K562 (cell line): Measurements from ENCODE around the gene DNAJC11. TPM values are rescaled to one million over a fixed set of nuclear protein-coding genes. Genes with fewer than 3 reads are reported as not detected.

Experiments used
- ADNP ChIP-seq: fragments of 200-800 bp; sonication (Bioruptor generic); IDR thresholded peaks from 2 replicates; pipeline ENCODE4 v1.6.1; 2016; ENCODE audit warnings: missing genetic modification characterization, missing compliant biosample characterization
- BCL6 ChIP-seq: fragments of 250-450 bp; sonication (Bioruptor Pico); IDR thresholded peaks from 2 replicates; pipeline ENCODE4 v1.4.0; 2020
- BCOR ChIP-seq: fragments of 450-650 bp; IDR thresholded peaks from 2 replicates; pipeline ENCODE4 v1.6.1; 2016
- BMI1 ChIP-seq: fragments of 150-350 bp; IDR thresholded peaks from 2 replicates; pipeline ENCODE4 v1.6.1; 2014; ENCODE audit warnings: low read length
- EZH2 ChIP-seq: IDR thresholded peaks from 2 replicates; pipeline ENCODE4 v1.6.1; 2012; ENCODE audit warnings: low read depth, mild to moderate bottlenecking, inconsistent platforms, low read length, borderline replicate concordance
- FOS ChIP-seq: IDR thresholded peaks from 3 replicates; pipeline ENCODE4 v1.6.1; 2011; ENCODE audit not compliant: insufficient read length; ENCODE audit errors: extremely low read depth
- FOSL1 ChIP-seq: fragments of 200-800 bp; sonication (Bioruptor generic); conservative IDR thresholded peaks from 2 replicates; pipeline ENCODE4 v1.6.1; 2016; ENCODE audit warnings: missing genetic modification characterization, missing compliant biosample characterization
- LEF1 ChIP-seq: fragments of 450-650 bp; IDR thresholded peaks from 2 replicates; pipeline ENCODE4 v1.6.1; 2016; ENCODE audit warnings: mild to moderate bottlenecking
- MEF2A ChIP-seq: IDR thresholded peaks from 2 replicates; pipeline ENCODE4 v1.6.1; 2011; ENCODE audit warnings: low read depth, mild to moderate bottlenecking, low read length, moderate library complexity; ENCODE audit not compliant: control insufficient read depth
- MEIS2 ChIP-seq: fragments of 450-650 bp; IDR thresholded peaks from 2 replicates; pipeline ENCODE4 v1.6.1; 2014; ENCODE audit warnings: mild to moderate bottlenecking; ENCODE audit not compliant: partially characterized antibody
- NCOA1 ChIP-seq: fragments of 450-650 bp; IDR thresholded peaks from 2 replicates; pipeline ENCODE4 v1.6.1; 2016; ENCODE audit warnings: low read depth
- PHTF2 ChIP-seq: fragments of 250-450 bp; sonication (Bioruptor Pico); IDR thresholded peaks from 2 replicates; pipeline ENCODE4 v1.5.0; 2021; ENCODE audit warnings: mild to moderate bottlenecking
- RBFOX2 ChIP-seq: fragments of 200-400 bp; formaldehyde crosslinking; IDR thresholded peaks from 2 replicates; pipeline ENCODE4 v1.6.1; 2017; ENCODE audit warnings: low read depth, mild to moderate bottlenecking, low read length, moderate library complexity
- SAP30 ChIP-seq: fragments of 200-600 bp; sonication (generic); IDR thresholded peaks from 2 replicates; pipeline ENCODE4 v1.6.1; 2012; ENCODE audit warnings: borderline replicate concordance, low read depth, mild to moderate bottlenecking, moderate library complexity, low read length, control low read depth, inconsistent platforms; ENCODE audit not compliant: insufficient read depth, poor library complexity, severe bottlenecking
- SETDB1 ChIP-seq: IDR thresholded peaks from one replicate; pipeline ENCODE4 v1.6.1; 2012; ENCODE audit warnings: low read length, control low read depth, inconsistent platforms
- TBL1XR1 ChIP-seq, 2 experiments: IDR thresholded peaks; 2 replicates each; pipeline ENCODE4 v1.6.1; 2012; ENCODE audit warnings: improper control_type of control experiment in 2 of 2, low read length in 2 of 2, mild to moderate bottlenecking in 1 of 2
- ZFPM2 ChIP-seq: fragments of 250-450 bp; sonication (Bioruptor Pico); IDR thresholded peaks from 2 replicates; pipeline ENCODE4 v1.5.1; 2022; ENCODE audit warnings: mild to moderate bottlenecking
- ZNF143 ChIP-seq: sonication (generic); formaldehyde crosslinking; IDR thresholded peaks from 2 replicates; pipeline ENCODE4 v1.9.0; 2022; ENCODE audit warnings: mild to moderate bottlenecking, missing genetic modification reagents
- ZNF175 ChIP-seq: fragments of 200-800 bp; sonication (Bioruptor generic); IDR thresholded peaks from 2 replicates; pipeline ENCODE4 v1.6.1; 2016; ENCODE audit warnings: low read depth, mild to moderate bottlenecking, missing genetic modification characterization, missing compliant biosample characterization
- ZNF696 ChIP-seq: fragments of 250-450 bp; sonication (Bioruptor Pico); conservative IDR thresholded peaks from 2 replicates; pipeline ENCODE4 v1.4.0; 2020; ENCODE audit warnings: mild to moderate bottlenecking, moderate library complexity
- polyA plus RNA-seq, 8 experiments: library from polyadenylated mRNA; depleted of rRNA in 4 of 8; stranded (reverse) in 5 of 8; unstranded in 3 of 8; fragments of >200 nt; fragmentation: Nextera tagmentation in 2 of 8; fragmentation: Illumina TruSeq in 1 of 8; extraction: Ambion mirVana in 2 of 8; extraction: Trizol in 1 of 8; gene quantifications; 2 replicates each; pipeline versions ENCODE4 v1.2.1 to v1.2.3, GENCODE V29; 2011 to 2014; ENCODE audit warnings: inconsistent platforms in 1 of 8, missing spikeins in 1 of 8
- total RNA-seq, 7 experiments: library from RNA; depleted of rRNA in 6 of 7; stranded (reverse); fragments of >200 nt in 6 of 7; fragmentation: Illumina TruSeq in 2 of 7; extraction: Trizol in 2 of 7; gene quantifications; 2 replicates each; pipeline versions ENCODE4 v1.2.1 to v1.2.3, GENCODE V29; 2011 to 2021; ENCODE audit warnings: low replicate concordance in 1 of 7
- TF ChIP-seq, protein P1 (sequence below): fragments of 250-450 bp; sonication (Bioruptor Pico); IDR thresholded peaks from 2 replicates; pipeline ENCODE4 v1.4.0; 2020; ENCODE audit warnings: borderline replicate concordance
- TF ChIP-seq, protein P2 (sequence below): fragments of 450-650 bp; formaldehyde crosslinking; conservative IDR thresholded peaks from 2 replicates; pipeline ENCODE4 v1.4.0; 2022; ENCODE audit warnings: mild to moderate bottlenecking, missing genetic modification characterization
- TF ChIP-seq, protein P3 (sequence below): sonication (generic); formaldehyde crosslinking; IDR thresholded peaks from 2 replicates; pipeline ENCODE4 v1.8.0; 2022; ENCODE audit warnings: mild to moderate bottlenecking, missing genetic modification reagents
- TF ChIP-seq, protein P4 (sequence below): fragments of 450-650 bp; formaldehyde crosslinking; IDR thresholded peaks from 2 replicates; pipeline ENCODE4 v1.4.0; 2020; ENCODE audit warnings: mild to moderate bottlenecking, mixed read lengths

The DNAJC11 gene
- total and polyA plus RNA-seq, 9 of the 15 experiments (the other 6 are each of a cell fraction or from before 2014, with no cell fraction given) = 14.1 to 123 (median 76.6) TPM

DNA sequence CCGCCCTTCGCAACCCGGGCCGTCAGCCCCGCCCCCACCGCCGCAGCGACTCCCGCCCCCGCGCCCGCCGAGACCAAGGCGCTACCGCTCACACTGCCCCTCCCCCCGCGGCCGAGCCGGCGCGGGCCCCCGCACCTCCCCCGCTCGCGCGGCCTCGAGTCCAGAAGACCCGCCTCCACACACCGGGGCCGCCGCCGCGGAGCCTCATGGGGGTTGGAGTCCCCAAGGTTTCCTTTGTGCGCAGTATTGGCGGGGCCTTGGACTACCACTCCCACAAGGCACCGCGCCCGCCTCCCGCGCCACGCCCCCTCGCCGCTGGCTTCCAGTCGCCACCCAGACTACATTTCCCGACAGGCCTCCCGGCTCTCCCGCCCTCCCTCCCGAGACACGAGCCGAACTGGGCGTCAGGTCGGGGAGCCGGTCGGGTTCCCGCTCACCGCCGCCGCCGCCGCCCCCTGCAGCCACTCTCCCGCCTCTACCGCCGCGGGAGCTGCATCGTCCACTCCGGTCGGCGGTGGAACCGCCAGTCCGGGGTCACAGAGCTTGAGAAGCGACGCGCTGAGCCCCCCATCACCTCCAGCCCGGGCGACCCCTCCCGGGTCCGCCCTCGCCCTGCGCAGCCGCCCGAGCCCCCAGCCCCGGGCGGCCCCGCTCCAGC lies 88.1 kb downstream of the DNAJC11 start, which contains the start of gene PHF13 (continued):
- TF ChIP-seq, protein P1, sequence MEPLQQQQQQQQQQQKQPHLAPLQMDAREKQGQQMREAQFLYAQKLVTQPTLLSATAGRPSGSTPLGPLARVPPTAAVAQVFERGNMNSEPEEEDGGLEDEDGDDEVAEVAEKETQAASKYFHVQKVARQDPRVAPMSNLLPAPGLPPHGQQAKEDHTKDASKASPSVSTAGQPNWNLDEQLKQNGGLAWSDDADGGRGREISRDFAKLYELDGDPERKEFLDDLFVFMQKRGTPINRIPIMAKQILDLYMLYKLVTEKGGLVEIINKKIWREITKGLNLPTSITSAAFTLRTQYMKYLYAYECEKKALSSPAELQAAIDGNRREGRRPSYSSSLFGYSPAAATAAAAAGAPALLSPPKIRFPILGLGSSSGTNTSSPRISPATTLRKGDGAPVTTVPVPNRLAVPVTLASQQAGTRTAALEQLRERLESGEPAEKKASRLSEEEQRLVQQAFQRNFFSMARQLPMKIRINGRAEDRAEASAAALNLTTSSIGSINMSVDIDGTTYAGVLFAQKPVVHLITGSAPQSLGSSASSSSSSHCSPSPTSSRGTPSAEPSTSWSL = 0 out of 2 replicates have a peak, but pooled peaks have one; percentile 37
- no peak for TF ChIP-seq LEF1
- no peak for TF ChIP-seq BMI1
- TF ChIP-seq MEIS2 = no peak
- TF ChIP-seq ZFPM2 = 0 out of 2 replicates have a peak, but pooled peaks have one; percentile 36
- no peak for TF ChIP-seq BCL6 (CRISPR knock-in tag)
- no peak for TF ChIP-seq SAP30
- TF ChIP-seq, protein P2, sequence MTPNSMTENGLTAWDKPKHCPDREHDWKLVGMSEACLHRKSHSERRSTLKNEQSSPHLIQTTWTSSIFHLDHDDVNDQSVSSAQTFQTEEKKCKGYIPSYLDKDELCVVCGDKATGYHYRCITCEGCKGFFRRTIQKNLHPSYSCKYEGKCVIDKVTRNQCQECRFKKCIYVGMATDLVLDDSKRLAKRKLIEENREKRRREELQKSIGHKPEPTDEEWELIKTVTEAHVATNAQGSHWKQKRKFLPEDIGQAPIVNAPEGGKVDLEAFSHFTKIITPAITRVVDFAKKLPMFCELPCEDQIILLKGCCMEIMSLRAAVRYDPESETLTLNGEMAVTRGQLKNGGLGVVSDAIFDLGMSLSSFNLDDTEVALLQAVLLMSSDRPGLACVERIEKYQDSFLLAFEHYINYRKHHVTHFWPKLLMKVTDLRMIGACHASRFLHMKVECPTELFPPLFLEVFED (CRISPR knock-in tag) = no peak; the same call in 1 of the 2 replicates
- TF ChIP-seq ZNF696 (CRISPR knock-in tag) = no peak
- no peak for TF ChIP-seq SETDB1
- TF ChIP-seq BCOR = no peak
- TF ChIP-seq ZNF175 (CRISPR knock-in tag) = peak; percentile 80; the same call in 1 of the 2 replicates
- no peak for TF ChIP-seq ADNP (tag)
- peak; percentile 38 to 84; a peak in 2 of 4 replicates for TF ChIP-seq TBL1XR1 (IDR thresholded peaks at IDR 0.05; ENCODE audit: low read length in 2 of 2)
- no peak for TF ChIP-seq NCOA1
- TF ChIP-seq EZH2 = no peak
- TF ChIP-seq, protein P3, sequence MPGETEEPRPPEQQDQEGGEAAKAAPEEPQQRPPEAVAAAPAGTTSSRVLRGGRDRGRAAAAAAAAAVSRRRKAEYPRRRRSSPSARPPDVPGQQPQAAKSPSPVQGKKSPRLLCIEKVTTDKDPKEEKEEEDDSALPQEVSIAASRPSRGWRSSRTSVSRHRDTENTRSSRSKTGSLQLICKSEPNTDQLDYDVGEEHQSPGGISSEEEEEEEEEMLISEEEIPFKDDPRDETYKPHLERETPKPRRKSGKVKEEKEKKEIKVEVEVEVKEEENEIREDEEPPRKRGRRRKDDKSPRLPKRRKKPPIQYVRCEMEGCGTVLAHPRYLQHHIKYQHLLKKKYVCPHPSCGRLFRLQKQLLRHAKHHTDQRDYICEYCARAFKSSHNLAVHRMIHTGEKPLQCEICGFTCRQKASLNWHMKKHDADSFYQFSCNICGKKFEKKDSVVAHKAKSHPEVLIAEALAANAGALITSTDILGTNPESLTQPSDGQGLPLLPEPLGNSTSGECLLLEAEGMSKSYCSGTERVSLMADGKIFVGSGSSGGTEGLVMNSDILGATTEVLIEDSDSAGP = no peak
- TF ChIP-seq, protein P4, sequence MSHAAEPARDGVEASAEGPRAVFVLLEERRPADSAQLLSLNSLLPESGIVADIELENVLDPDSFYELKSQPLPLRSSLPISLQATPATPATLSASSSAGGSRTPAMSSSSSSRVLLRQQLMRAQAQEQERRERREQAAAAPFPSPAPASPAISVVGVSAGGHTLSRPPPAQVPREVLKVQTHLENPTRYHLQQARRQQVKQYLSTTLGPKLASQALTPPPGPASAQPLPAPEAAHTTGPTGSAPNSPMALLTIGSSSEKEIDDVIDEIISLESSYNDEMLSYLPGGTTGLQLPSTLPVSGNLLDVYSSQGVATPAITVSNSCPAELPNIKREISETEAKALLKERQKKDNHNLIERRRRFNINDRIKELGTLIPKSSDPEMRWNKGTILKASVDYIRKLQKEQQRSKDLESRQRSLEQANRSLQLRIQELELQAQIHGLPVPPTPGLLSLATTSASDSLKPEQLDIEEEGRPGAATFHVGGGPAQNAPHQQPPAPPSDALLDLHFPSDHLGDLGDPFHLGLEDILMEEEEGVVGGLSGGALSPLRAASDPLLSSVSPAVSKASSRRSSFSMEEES (CRISPR knock-in tag) = no peak
- TF ChIP-seq RBFOX2 = peak; percentile 88
- no peak for TF ChIP-seq MEF2A
- no peak for TF ChIP-seq PHTF2 (CRISPR knock-in tag)
- TF ChIP-seq FOS = no peak
- TF ChIP-seq FOSL1 (tag) = peak; percentile 58; the same call in 1 of the 2 replicates
- peak; percentile 98 for TF ChIP-seq ZNF143 (CRISPR knock-in tag)
